Posterior cingulate gyrus (tissue), 11 donors: ENCODE results near the gene PCIF1.
A peak's percentile ranks its signal among the peaks of the same experiment; 100 is the strongest.

Experiments
- DNase-seq, 10 donors: peaks; one replicate each; pipeline versions ENCODE4 v3.0.0 to v3.0.0-alpha.2; 2020 to 2021; ENCODE audit warnings: mixed read lengths in 3 of 10
- intact Hi-C: fragments of 100-400 bp; cut with DNase I; formaldehyde crosslinking; loops from one replicate; pipeline ENCODE4 v1.15.1; 2023

PCIF1 gene

DNA sequence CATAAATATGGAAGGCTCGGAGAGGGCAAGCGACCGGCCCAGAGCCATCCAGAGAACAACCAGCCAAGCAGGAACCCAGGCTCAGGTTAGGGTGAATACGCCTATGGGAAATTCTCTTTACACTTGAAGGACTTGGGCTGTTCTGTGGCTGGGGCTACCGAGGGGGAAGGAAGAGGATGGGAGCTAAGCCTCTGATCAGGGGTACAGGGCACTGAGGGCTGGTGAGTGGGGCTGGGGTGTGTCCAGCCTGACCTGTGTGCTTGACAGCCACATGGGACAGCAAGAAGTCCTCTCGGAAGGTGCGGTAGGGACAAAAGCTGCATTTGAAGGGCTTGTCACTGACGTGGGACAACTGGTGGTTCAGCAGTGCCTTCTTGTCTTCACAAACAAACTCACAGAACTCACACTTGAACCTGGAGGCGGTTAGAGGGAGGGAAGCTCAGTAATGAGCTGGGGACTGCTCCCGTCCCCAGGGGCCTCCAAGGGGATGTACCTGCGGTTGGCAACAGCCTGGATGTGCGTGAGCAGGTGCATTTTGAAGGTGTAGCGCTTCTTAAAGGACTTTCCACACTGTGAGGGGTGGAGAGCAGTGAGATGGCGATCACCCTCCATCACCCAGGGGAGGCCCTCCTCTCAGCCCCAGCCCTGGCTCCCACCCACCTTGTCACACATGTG, 25.6 kb downstream of the PCIF1 start:
- DNase-seq, result peak in 2 of 10 donors; percentile 11 to 56
- intact Hi-C loops, result no loop called here

GRCh38 chr20:45962031-45962755, 27.7 kb downstream of the PCIF1 start:
- peak in 2 of 10 donors; percentile 37 to 72 for DNase-seq
- intact Hi-C loops, result no loop called here

DNA sequence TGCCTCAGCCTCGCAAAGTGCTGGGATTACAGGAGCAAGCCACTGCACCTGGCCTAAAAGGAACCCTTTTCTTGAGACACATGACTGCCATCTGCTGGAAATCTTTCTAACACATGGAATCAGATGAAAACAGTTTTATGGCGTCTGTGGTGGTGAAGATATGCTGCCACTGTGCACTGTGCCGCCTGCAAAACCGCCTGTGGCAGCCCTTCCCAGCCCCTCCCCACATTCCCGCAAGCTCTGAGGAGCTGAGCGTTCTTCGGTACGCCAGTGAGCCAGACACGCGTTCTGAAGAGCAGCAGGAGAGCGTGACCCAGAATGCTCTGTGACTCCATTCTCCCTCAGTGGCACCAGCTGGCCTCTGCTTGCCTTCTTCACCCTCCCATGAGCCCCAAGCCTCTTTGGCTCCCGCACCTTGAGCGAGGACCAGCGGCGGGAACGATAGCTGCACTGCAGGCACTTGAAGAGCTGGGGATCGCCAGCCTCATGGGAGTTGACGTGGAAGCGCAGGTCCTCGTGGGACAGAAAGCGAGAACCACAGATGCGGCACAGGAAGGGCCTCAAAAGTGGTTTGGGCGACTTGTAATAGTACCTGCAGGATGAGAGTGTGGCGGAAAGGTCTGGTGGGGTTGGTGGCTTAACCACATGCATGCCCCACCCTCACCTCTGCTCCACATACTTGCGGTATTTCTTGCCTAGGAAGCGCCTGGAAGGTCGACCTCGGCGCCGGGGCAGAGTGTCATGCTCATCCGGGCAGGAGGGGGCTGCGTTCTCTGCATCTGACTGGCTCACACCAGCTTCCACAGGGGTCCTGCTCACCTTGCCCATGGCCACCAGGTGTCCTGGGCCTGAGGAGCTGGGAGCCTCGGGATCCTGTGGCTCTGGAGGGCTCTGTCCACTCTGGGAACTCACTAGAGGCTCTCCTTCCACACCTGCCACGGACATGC, 28.8 kb downstream of the PCIF1 start:
- DNase-seq, result peak in 2 of 10 donors; percentile 63 to 72
- intact Hi-C loops, result no loop called here

- intact Hi-C loops, result no loop called here
- peak in 2 of 10 donors; percentile 51 to 66 for DNase-seq
Observed at GRCh38 chr20:45964006-45964400, 29.5 kb downstream of the PCIF1 start.

- intact Hi-C loops, result no loop called here
- DNase-seq, result peak in 2 of 10 donors; percentile 10 to 43
Observed at GRCh38 chr20:45965169-45966002, 30.9 kb downstream of the PCIF1 start.

- intact Hi-C loops, result no loop called here
- DNase-seq, result peak in 1 of 10 donors; percentile 69
Observed at GRCh38 chr20:45967551-45968080, 33.1 kb downstream of the PCIF1 start.

DNA sequence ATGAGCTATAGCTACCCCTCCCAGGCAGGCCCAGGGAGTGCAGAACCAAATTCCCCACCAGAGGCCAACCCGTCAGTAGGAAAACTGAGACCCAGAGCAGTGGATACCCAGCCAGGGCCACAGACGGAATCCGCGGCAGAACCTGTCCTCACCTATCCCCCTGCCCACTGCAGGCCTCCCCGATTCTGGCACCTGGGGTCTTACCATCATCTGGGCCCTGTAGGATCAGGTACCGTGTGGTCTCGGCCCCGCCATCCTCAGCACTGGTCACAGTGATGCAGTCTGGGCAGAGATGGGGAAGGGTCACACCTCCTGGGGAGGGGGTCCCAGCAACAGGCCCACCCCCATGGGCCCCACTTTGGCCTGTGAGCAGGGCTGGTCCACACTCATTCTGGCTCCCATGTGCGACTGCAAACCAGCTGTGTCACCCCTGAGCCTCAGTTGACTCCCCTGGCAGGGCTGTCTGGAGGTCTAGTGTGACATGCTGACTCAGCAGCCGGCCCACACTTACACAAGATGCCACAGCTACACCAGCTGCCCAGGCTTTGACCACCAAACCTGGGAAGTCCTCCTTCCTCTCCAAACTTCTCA, 33.7 kb downstream of the PCIF1 start:
- peak in 2 of 10 donors; percentile 65 to 84 for DNase-seq
- intact Hi-C loops, result no loop called here

- peak in 2 of 10 donors; percentile 73 to 75 for DNase-seq
- intact Hi-C loops, result no loop called here
Observed at GRCh38 chr20:45968801-45969711, 34.6 kb downstream of the PCIF1 start.

DNA sequence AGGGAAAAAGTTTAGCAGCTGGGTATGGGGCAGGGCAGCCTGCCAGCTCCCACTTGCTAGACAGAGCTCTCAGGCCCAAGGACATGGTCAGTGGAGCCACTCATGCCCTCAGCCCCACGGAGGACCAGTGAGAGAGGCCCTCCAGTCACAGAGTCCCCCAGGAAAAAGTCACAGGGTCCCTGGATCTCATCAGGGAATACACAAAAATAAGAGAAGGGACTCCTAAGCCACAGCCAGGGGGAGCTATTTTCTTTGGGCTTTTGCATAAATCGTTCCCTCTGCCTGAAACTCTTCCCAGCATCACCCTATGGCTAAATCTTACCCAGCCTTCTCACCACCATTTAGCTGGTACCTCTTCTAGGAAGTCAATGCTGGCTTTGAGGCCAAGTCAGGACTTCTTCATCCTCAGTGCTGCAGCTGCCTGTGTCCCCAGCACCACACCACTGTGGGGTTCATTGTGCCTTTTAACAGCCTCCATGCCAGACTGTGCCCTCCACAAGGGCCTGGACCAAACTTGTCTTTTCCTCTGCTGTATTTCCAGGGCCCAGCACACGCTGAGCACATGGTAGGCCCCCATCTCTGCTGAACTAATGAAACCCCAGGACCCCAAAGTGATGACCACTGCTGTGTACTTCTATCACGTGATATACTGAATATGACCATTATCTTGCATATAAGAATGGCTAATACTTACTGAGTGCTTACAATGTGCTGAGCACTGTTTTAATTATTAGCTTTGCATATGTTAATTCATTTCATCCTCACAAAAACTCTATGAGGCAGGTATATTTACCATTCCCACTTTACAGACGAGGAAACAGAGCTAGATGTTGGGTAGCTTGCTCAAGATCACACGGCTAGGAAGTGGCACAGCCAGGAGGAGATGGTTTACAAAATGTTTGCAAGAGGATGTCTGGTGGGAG, 35.5 kb downstream of the PCIF1 start:
- peak in 2 of 10 donors; percentile 4 to 57 for DNase-seq
- intact Hi-C loops, result no loop called here

DNA sequence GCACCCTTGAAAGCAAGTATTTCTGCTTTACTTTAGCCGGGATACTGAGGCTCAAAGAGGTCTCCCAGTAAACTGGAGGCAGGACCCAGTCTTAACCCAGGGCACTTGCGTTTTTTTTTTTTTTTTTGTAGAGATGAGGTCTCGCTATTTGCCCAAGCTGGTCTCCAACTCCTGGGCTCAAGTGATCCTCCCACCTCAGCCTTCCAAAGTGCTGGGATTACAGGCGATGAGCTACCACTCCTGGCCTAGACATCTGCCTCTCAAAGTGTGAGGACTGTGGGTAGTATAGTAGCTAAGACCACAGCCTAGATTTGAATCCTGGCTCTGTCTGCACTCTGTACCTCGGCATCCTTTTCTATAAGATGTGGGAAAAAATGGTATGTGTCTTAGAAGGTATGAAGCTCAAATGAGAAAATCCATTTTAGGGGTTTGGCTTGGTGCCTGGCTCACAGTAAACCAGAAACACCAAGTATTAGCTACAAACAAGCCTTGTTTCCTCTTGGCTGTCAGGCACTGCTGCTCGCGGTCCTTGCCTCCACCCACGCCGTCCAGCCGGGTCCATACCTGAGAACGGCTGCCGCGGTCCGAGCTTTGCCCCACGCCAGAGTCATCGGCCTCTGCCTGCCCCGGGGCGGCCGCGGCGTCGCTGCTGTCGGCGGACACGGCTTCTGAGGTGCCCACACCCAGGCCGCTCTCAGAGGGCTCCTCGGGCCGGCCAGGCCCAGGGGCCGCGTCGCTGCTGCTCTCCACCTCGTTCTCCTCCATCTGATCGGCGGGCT, 36.4 kb downstream of the PCIF1 start:
- intact Hi-C loops, result no loop called here
- peak in 2 of 10 donors; percentile 86 to 89 for DNase-seq

- no peak for DNase-seq
- intact Hi-C loops, result no loop called here
Observed at GRCh38 chr20:45971425-45971674, 36.9 kb downstream of the PCIF1 start.

GRCh38 chr20:45971675-45972499, 37.4 kb downstream of the PCIF1 start, which contains the start of gene ZNF335:
ZNF335 (minus strand) TSS chr20:45972203; CDS start chr20:45971410, 793 bp downstream.
- intact Hi-C loops, result loop anchor here (2.0 kb wide), 2 partner anchors 37 to 117 kb away; partner anchors contain the start of genes NCOA5 and PCIF1
- peak; percentile 89 to 99 (median 95) for DNase-seq

- DNase-seq, result peak in 2 of 10 donors; percentile 33 to 34
- intact Hi-C loops, result loop anchor here (2.0 kb wide), 2 partner anchors 38 to 116 kb away; partner anchors contain the start of genes NCOA5 and PCIF1
Observed at GRCh38 chr20:45972500-45973183, 38.2 kb downstream of the PCIF1 start.

DNA sequence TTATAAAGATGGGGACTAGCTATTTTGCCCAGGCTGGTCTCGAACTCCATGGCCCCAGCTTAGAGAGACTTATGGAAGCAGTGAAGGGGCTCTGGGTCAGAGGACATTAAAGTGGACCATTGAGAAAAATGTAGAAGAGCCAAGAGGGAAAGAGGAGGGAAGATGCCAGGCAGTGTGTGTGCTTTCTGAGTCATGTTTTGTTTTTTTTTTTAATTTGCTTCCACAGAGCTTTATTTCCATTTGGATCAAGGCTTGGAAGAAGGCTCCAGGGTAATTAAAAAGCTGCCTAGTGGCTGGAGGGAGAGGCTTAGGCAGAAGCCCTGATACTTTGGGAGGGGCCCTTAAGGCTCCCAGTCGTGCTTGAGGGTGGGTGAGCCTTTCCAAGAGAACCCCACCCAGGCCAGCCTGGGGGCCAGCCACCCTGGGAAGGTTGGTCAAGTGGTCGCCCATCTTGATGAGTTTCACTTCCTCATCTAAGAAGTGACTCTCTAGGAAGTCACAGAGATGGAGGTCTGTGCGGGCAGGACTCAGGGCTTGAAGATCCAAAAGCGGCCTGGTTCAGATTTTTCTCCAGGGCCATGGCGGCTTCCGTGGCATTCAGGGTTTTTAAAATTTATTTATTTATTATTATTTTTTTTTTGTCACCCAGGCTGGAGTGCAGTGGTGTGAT, 40.5 kb downstream of the PCIF1 start:
- intact Hi-C loops, result no loop called here
- peak in 2 of 10 donors; percentile 29 to 73 for DNase-seq
